H1 (cell line): Measurements from ENCODE around the gene SIK3. TPM values are rescaled to one million over a fixed set of nuclear protein-coding genes. Genes with fewer than 3 reads are reported as not detected.

Experiments
- CTCF ChIA-PET: fragments of 300-600 bp; sonication (Branson Sonifier 250); formaldehyde crosslinking; loops from one replicate; lab custom pipeline; 2021; ENCODE audit not compliant: partially characterized antibody; lab: Charles Lee
- POLR2A ChIA-PET: fragments of 300-600 bp; sonication (Branson Sonifier 250); formaldehyde crosslinking; loops from one replicate; lab custom pipeline; 2021; ENCODE audit warnings: inconsistent platforms; ENCODE audit not compliant: partially characterized antibody; lab: Charles Lee
- DNase-seq, 2 experiments: peaks; one replicate each; pipeline versions ENCODE4 v3.0.0 to v3.0.0-alpha.2; 2010 to 2022; ENCODE audit warnings: low spot score in 2 of 2, low read depth in 1 of 2, mixed read lengths in 1 of 2
- FAIRE-seq: peaks from 2 replicates; lab custom pipeline; 2011; peaks lifted over from hg19 to GRCh38; lab: Jason Lieb, UNC
- H2AFZ ChIP-seq: 2 replicates; pipeline ENCODE4 v1.8.1; 2012; ENCODE audit warnings: low read length, inconsistent platforms
- H2AK5ac ChIP-seq: 2 replicates; pipeline ENCODE4 v1.6.1; 2013; ENCODE audit warnings: low read depth, low read length
- H2BK120ac ChIP-seq: replicated peaks from 2 replicates; pipeline ENCODE3; 2013; ENCODE audit warnings: low read depth, low read length, inconsistent platforms
- H2BK12ac ChIP-seq: 2 replicates; pipeline ENCODE4 v1.6.1; 2013; ENCODE audit warnings: low read depth, low read length
- H2BK15ac ChIP-seq: 2 replicates; pipeline ENCODE4 v1.6.1; 2013; ENCODE audit warnings: low read length
- H2BK20ac ChIP-seq: 2 replicates; pipeline ENCODE4 v1.6.1; 2013; ENCODE audit warnings: low read length
- H2BK5ac ChIP-seq: 2 replicates; pipeline ENCODE4 v1.6.1; 2013; ENCODE audit warnings: low read depth, low read length
- H3K14ac ChIP-seq: 2 replicates; pipeline ENCODE4 v1.6.1; 2013; ENCODE audit warnings: inconsistent platforms; ENCODE audit not compliant: insufficient read length
- H3K18ac ChIP-seq: 2 replicates; pipeline ENCODE4 v1.6.1; 2013; ENCODE audit warnings: low read length; ENCODE audit errors: extremely low read depth
- H3K23ac ChIP-seq: 2 replicates; pipeline ENCODE4 v1.6.1; 2013; ENCODE audit warnings: inconsistent platforms; ENCODE audit not compliant: insufficient read length
- H3K23me2 ChIP-seq: 2 replicates; pipeline ENCODE4 v1.6.1; 2013; ENCODE audit warnings: low read depth, low read length
- H3K27ac ChIP-seq: 2 replicates; pipeline ENCODE4 v1.6.1; 2011; ENCODE audit warnings: low read depth, low read length, inconsistent platforms
- H3K27me3 ChIP-seq, 4 experiments: replicated peaks in 1 of 4; 1 replicate in 1 of 4; 2 replicates in 3 of 4; pipeline versions ENCODE4 v1.6.1 to v1.8.1; 2011 to 2013; ENCODE audit warnings: low read length in 3 of 4, mild to moderate bottlenecking in 3 of 4, inconsistent platforms in 2 of 4, mixed read lengths in 2 of 4, moderate library complexity in 1 of 4; ENCODE audit not compliant: control insufficient read depth in 3 of 4, insufficient read depth in 3 of 4; ENCODE audit errors: extremely low read depth in 1 of 4
- H3K36me3 ChIP-seq, 4 experiments: 2 replicates each; pipeline versions ENCODE4 v1.6.1 to v1.8.1; 2011 to 2013; ENCODE audit warnings: mild to moderate bottlenecking in 4 of 4, low read length in 3 of 4, moderate library complexity in 2 of 4, control low read depth in 1 of 4, inconsistent platforms in 1 of 4; ENCODE audit not compliant: insufficient read depth in 4 of 4, control insufficient read depth in 2 of 4
- H3K4ac ChIP-seq: replicated peaks from 2 replicates; pipeline ENCODE3; 2013; ENCODE audit warnings: low read length, low read depth, mixed read lengths, inconsistent platforms; ENCODE audit not compliant: insufficient read length
- H3K4me1 ChIP-seq, 4 experiments: replicated peaks in 1 of 4; 1 replicate in 1 of 4; 2 replicates in 3 of 4; pipeline versions ENCODE4 v1.6.1 to v1.8.1; 2011 to 2013; ENCODE audit warnings: low read length in 3 of 4, inconsistent platforms in 2 of 4, mixed read lengths in 1 of 4; ENCODE audit not compliant: insufficient read depth in 4 of 4, control insufficient read depth in 3 of 4
- H3K4me2 ChIP-seq, 2 experiments: 2 replicates each; pipeline versions ENCODE4 v1.6.1 to v1.8.1; 2011 to 2013; ENCODE audit warnings: low read depth in 2 of 2, low read length in 2 of 2, control low read depth in 1 of 2, inconsistent platforms in 1 of 2, mild to moderate bottlenecking in 1 of 2; ENCODE audit not compliant: insufficient read depth in 1 of 2
- H3K4me3 ChIP-seq, 4 experiments: fragments of 200-600, 300-600 bp in 1 of 4; sonication (generic), shearing (Covaris generic), sonication (Bioruptor Twin) in 1 of 4; 2 replicates each; pipeline versions ENCODE4 v1.5.1 to v1.8.1; 2011 to 2016; ENCODE audit warnings: low read length in 4 of 4, low read depth in 3 of 4, control low read depth in 2 of 4, inconsistent platforms in 2 of 4, mild to moderate bottlenecking in 2 of 4, mixed read lengths in 1 of 4, moderate library complexity in 1 of 4; ENCODE audit not compliant: insufficient read depth in 2 of 4; ENCODE audit errors: extremely low read depth in 1 of 4
- H3K56ac ChIP-seq: replicated peaks from 2 replicates; pipeline ENCODE3; 2013; ENCODE audit warnings: low read depth, mild to moderate bottlenecking, mixed read lengths, low read length, inconsistent platforms; ENCODE audit not compliant: insufficient read length
- H3K79me1 ChIP-seq: 2 replicates; pipeline ENCODE4 v1.6.1; 2013; ENCODE audit warnings: low read depth, low read length, control low read depth
- H3K79me2 ChIP-seq, 2 experiments: 2 replicates each; pipeline versions ENCODE4 v1.6.1 to v1.8.1; 2012 to 2013; ENCODE audit warnings: low read length in 2 of 2, mild to moderate bottlenecking in 2 of 2, inconsistent platforms in 1 of 2; ENCODE audit not compliant: insufficient read depth in 2 of 2, control insufficient read depth in 1 of 2
- H3K9ac ChIP-seq, 4 experiments: replicated peaks in 1 of 4; 1 replicate in 1 of 4; 2 replicates in 3 of 4; pipeline versions ENCODE4 v1.6.1 to v1.8.1; 2011 to 2013; ENCODE audit warnings: low read depth in 3 of 4, low read length in 3 of 4, control low read depth in 2 of 4, mild to moderate bottlenecking in 2 of 4, moderate library complexity in 2 of 4, inconsistent platforms in 1 of 4; ENCODE audit errors: extremely low read depth in 1 of 4
- H3K9me3 ChIP-seq, 2 experiments: 2 replicates each; pipeline versions ENCODE4 v1.6.1 to v1.8.1; 2012 to 2013; ENCODE audit warnings: mild to moderate bottlenecking in 2 of 2, moderate library complexity in 2 of 2, control low read depth in 1 of 2, inconsistent platforms in 1 of 2, low read depth in 1 of 2, low read length in 1 of 2, mixed read lengths in 1 of 2; ENCODE audit not compliant: insufficient read depth in 2 of 2
- H4K20me1 ChIP-seq, 2 experiments: replicated peaks in 1 of 2; 2 replicates each; pipeline versions ENCODE3 to v1.8.1; 2011 to 2013; ENCODE audit warnings: inconsistent platforms in 2 of 2, low read length in 2 of 2, mild to moderate bottlenecking in 1 of 2; ENCODE audit not compliant: insufficient read depth in 2 of 2, control insufficient read depth in 1 of 2
- H4K5ac ChIP-seq: 2 replicates; pipeline ENCODE4 v1.6.1; 2013; ENCODE audit warnings: low read length, low read depth, mixed read lengths, inconsistent platforms; ENCODE audit not compliant: insufficient read length
- H4K8ac ChIP-seq: 2 replicates; pipeline ENCODE4 v1.8.0; 2013; ENCODE audit warnings: mild to moderate bottlenecking, moderate library complexity, low read length, inconsistent platforms; ENCODE audit not compliant: insufficient read depth; ENCODE audit errors: extremely low read depth
- H4K91ac ChIP-seq: replicated peaks from 2 replicates; pipeline ENCODE3; 2013; ENCODE audit warnings: low read length, mixed read lengths, inconsistent platforms; ENCODE audit not compliant: insufficient read length
- CEBPB ChIP-seq: IDR thresholded peaks from 2 replicates; pipeline ENCODE4 v1.6.1; 2012; ENCODE audit warnings: low read depth, low read length
- EGR1 ChIP-seq: IDR thresholded peaks from 2 replicates; pipeline ENCODE4 v1.6.1; 2011; ENCODE audit warnings: low read depth, low read length, borderline replicate concordance
- EZH2 ChIP-seq: fragments of 200-600 bp; sonication (generic); IDR thresholded peaks from 2 replicates; pipeline ENCODE4 v1.7.1; 2012; ENCODE audit warnings: low read depth, mild to moderate bottlenecking, moderate library complexity, low read length, inconsistent platforms; ENCODE audit not compliant: severe bottlenecking
- RFX5 ChIP-seq: IDR thresholded peaks from 2 replicates; pipeline ENCODE4 v1.6.1; 2011; ENCODE audit warnings: low read depth, low read length, improper control_type of control experiment, borderline replicate concordance
- SP1 ChIP-seq: IDR thresholded peaks from 2 replicates; pipeline ENCODE4 v1.6.1; 2011; ENCODE audit warnings: low read depth, low read length
- SUZ12 ChIP-seq: fragments of 200-600 bp; sonication (generic); IDR thresholded peaks from 2 replicates; pipeline ENCODE4 v1.6.1; 2012; ENCODE audit warnings: mild to moderate bottlenecking, inconsistent platforms, low read length, moderate library complexity, mixed read lengths
- WGBS, 2 experiments: shearing (Covaris generic) in 1 of 2; methylation state at CpG; one replicate each; pipeline versions ENCODE4 v1.1.6 to v1.1.7; 2013 to 2015; ENCODE audit warnings: low lambda C conversion rate in 2 of 2, mixed read lengths in 2 of 2, inconsistent platforms in 1 of 2, low coverage in 1 of 2, missing lambda C conversion rate in 1 of 2; ENCODE audit not compliant: insufficient replicate concordance in 2 of 2, insufficient coverage in 1 of 2, insufficient read length in 1 of 2; ENCODE audit errors: extremely low coverage in 1 of 2, missing lambda C conversion rate in 1 of 2; 5-methylcytosine and 5-hydroxymethylcytosine counted together
- polyA plus RNA-seq, 7 experiments: library from polyadenylated mRNA; depleted of rRNA in 3 of 7; stranded (reverse) in 5 of 7; unstranded in 2 of 7; fragments of >200 nt in 5 of 7; fragments of 200-250 nt in 2 of 7; gene quantifications; 1 replicate in 5 of 7; 2 replicates in 1 of 7; 4 replicates in 1 of 7; pipeline versions ENCODE4 v1.2.1 to v1.2.3, GENCODE V29; 2011 to 2013; ENCODE audit warnings: missing spikeins in 2 of 7, mixed read lengths in 2 of 7
- total RNA-seq: library from RNA; stranded (reverse); fragmentation: NEBNext Ultra II Directional; extraction: Animal tissue kit (Norgen Biotek cat#: 25700); gene quantifications from 2 replicates; pipeline ENCODE4 v1.2.1, GENCODE V29; 2021

SIK3 gene
- total and polyA plus RNA-seq, 2 of the 8 experiments (the other 6 are each of a cell fraction or from before 2014, with no cell fraction given) = 19.9 to 32.1 TPM

DNA sequence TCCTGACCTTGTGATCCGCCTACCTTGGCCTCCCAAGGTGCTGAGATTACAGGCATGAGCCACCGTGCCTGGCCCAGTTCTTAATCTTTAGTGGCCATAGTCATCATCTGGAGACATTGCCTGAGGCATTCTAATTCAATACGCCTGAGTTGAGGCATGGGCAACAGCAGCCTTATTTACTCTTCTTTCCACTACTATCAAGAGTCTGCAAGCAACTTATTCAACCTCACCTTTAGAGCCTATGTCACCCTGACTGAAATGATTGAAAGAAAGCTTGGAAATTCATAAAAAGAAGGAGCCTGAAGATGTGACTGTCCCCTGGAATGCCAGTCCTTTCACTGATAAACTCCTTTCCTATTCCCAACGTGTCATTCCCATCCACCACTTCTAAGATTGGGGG, 30.1 kb upstream of the SIK3 start:
- no peak overlapping the region for H2AFZ ChIP-seq
- no peak overlapping the region for H2BK20ac ChIP-seq
- POLR2A ChIA-PET = interaction anchor here (1.0 to 1.9 kb wide), 2 partner anchors 15 to 17 kb away, joined by 3 to 4 read pairs; partner anchors contain the start of gene PAFAH1B2
- no peak overlapping the region for H3K9ac ChIP-seq
- no peak overlapping the region for H3K4me3 ChIP-seq
- no peaks in the 10 kb centered on the region for H3K36me3 ChIP-seq
- no peak overlapping the region for H2BK15ac ChIP-seq
- H3K14ac ChIP-seq = no peak overlapping the region
- no peaks in the 10 kb centered on the region for H3K79me1 ChIP-seq
- H2BK120ac ChIP-seq = no peak overlapping the region
- H4K20me1 ChIP-seq = no peaks in the 10 kb centered on the region
- no peak overlapping the region for H3K27ac ChIP-seq
- DNase-seq = no peak
- H3K9me3 ChIP-seq = no peaks in the 10 kb centered on the region
- no peak overlapping the region for H4K5ac ChIP-seq
- no peak overlapping the region for H4K91ac ChIP-seq
- no peak for TF ChIP-seq SUZ12
- TF ChIP-seq EZH2 = no peak
- TF ChIP-seq CEBPB = no peak
- TF ChIP-seq EGR1 = no peak
- no peak for TF ChIP-seq RFX5
- TF ChIP-seq SP1 = no peak
- WGBS, 2 experiments = 88% methylated on average over 4 of the region's 4 CpGs; no CpG with 5 or more reads in 1 of the 2 experiments
- no peak overlapping the region for H3K56ac ChIP-seq
- CTCF ChIA-PET = interaction anchor here (0.6 to 1.9 kb wide), 3 partner anchors 12 to 292 kb away, joined by 4 to 5 read pairs (median 5); no protein-coding TSS in a partner anchor
- no peaks in the 10 kb centered on the region for H3K27me3 ChIP-seq
- no peaks in the 10 kb centered on the region for H3K79me2 ChIP-seq
- no peak for FAIRE-seq
- H2BK12ac ChIP-seq = no peak overlapping the region
- no peak overlapping the region for H2BK5ac ChIP-seq
- no peak overlapping the region for H3K23ac ChIP-seq
- no peak overlapping the region for H3K4me2 ChIP-seq
- H3K23me2 ChIP-seq = no peaks in the 10 kb centered on the region
- H3K18ac ChIP-seq = no peak overlapping the region
- H3K4ac ChIP-seq = no peak overlapping the region
- H3K4me1 ChIP-seq = no peaks in the 10 kb centered on the region
- no peak overlapping the region for H4K8ac ChIP-seq
- no peak overlapping the region for H2AK5ac ChIP-seq
